ENCODE data around the gene NEU1.
"Not testable (repeated sequence)": the region's sequence is repeated elsewhere in the genome, so short reads cannot be mapped to it uniquely, and the experiment has no call there.

The NEU1 gene

GRCh38 chr6:31871046-31871659 lies 8.5 kb upstream of the NEU1 start:
- no peak for DNase-seq

GRCh38 chr6:31870385-31870921 lies 7.8 kb upstream of the NEU1 start:
- DNase-seq, result no peak

GRCh38 chr6:31869343-31869742 lies 6.7 kb upstream of the NEU1 start:
- DNase-seq, result no peak

- DNase-seq, result not testable (repeated sequence)
Observed at GRCh38 chr6:31868658-31868971, 6.0 kb upstream of the NEU1 start.

- DNase-seq, result no peak
Observed at GRCh38 chr6:31865205-31866118, 2.8 kb upstream of the NEU1 start.

GRCh38 chr6:31864818-31865204 lies 2.2 kb upstream of the NEU1 start:
- no peak for DNase-seq

GRCh38 chr6:31864123-31864562 lies 1.5 kb upstream of the NEU1 start:
- DNase-seq, result not testable (repeated sequence)

GRCh38 chr6:31861919-31862343 lies 690 bp downstream of the NEU1 start:
- DNase-seq, result no peak

- DNase-seq, result no peak
Observed at GRCh38 chr6:31861150-31861549, 1.5 kb downstream of the NEU1 start.

- no peak for DNase-seq
Observed at GRCh38 chr6:31860349-31860748, 2.3 kb downstream of the NEU1 start.

GRCh38 chr6:31859923-31860322 lies 2.7 kb downstream of the NEU1 start:
- DNase-seq, result no peak

- no peak for DNase-seq
Observed at GRCh38 chr6:31858707-31859106, 3.9 kb downstream of the NEU1 start.

- not testable (repeated sequence) for DNase-seq
Observed at GRCh38 chr6:31857774-31858173, 4.8 kb downstream of the NEU1 start.

GRCh38 chr6:31851980-31852718 lies 10.5 kb downstream of the NEU1 start:
- not testable (repeated sequence) for DNase-seq

- DNase-seq, result no peak
Observed at GRCh38 chr6:31851485-31851832, 11.2 kb downstream of the NEU1 start.

GRCh38 chr6:31850765-31851484 lies 11.7 kb downstream of the NEU1 start:
- no peak for DNase-seq

- no peak for DNase-seq
Observed at GRCh38 chr6:31847276-31847978, 15.2 kb downstream of the NEU1 start.

- no peak for DNase-seq
Observed at GRCh38 chr6:31844507-31844906, 18.1 kb downstream of the NEU1 start.

- DNase-seq, result no peak
Observed at GRCh38 chr6:31842053-31842452, 20.6 kb downstream of the NEU1 start.

- DNase-seq, result not testable (repeated sequence)
Observed at GRCh38 chr6:31839779-31840126, 22.9 kb downstream of the NEU1 start.

GRCh38 chr6:31838968-31839367 lies 23.7 kb downstream of the NEU1 start:
- no peak for DNase-seq

- DNase-seq, result not testable (repeated sequence)
Observed at GRCh38 chr6:31838114-31838553, 24.5 kb downstream of the NEU1 start.

Measured in NCI-H2081 treated with DMSO at 0.1 percent for 48 hours (cell line).